H9 (cell line): ENCODE results near the gene CPLX1. TPM values are rescaled to one million over a fixed set of nuclear protein-coding genes. Genes with fewer than 3 reads are reported as not detected.

Source experiments
- DNase-seq: peaks from one replicate; pipeline ENCODE4 v3.0.0-alpha.2; 2017
- H2AFZ ChIP-seq: one replicate; pipeline ENCODE4 v1.6.1; 2013; ENCODE audit warnings: mild to moderate bottlenecking, low read length, control low read depth, moderate library complexity
- H2AK5ac ChIP-seq: 2 replicates; pipeline ENCODE4 v1.6.1; 2013; ENCODE audit warnings: low read length, control low read depth, mixed read lengths; ENCODE audit not compliant: insufficient read length
- H2BK120ac ChIP-seq: one replicate; pipeline ENCODE4 v1.6.1; 2013; ENCODE audit warnings: low read depth, mild to moderate bottlenecking, low read length, control low read depth, inconsistent platforms; ENCODE audit not compliant: poor library complexity, severe bottlenecking
- H2BK12ac ChIP-seq: 2 replicates; pipeline ENCODE4 v1.6.1; 2013; ENCODE audit warnings: low read length, control low read depth, mixed read lengths, low read depth; ENCODE audit not compliant: insufficient read length
- H2BK15ac ChIP-seq: 2 replicates; pipeline ENCODE4 v1.6.1; 2013; ENCODE audit warnings: low read depth, low read length, control low read depth
- H2BK20ac ChIP-seq: one replicate; pipeline ENCODE4 v1.6.1; 2013; ENCODE audit warnings: low read depth, mild to moderate bottlenecking, low read length, control low read depth, inconsistent platforms; ENCODE audit not compliant: poor library complexity, severe bottlenecking
- H2BK5ac ChIP-seq: 2 replicates; pipeline ENCODE4 v1.6.1; 2013; ENCODE audit warnings: low read length, control low read depth, mixed read lengths; ENCODE audit not compliant: insufficient read length
- H3K14ac ChIP-seq: 2 replicates; pipeline ENCODE4 v1.6.1; 2013; ENCODE audit warnings: low read length, control low read depth; ENCODE audit not compliant: insufficient read depth
- H3K18ac ChIP-seq: 2 replicates; pipeline ENCODE4 v1.6.1; 2013; ENCODE audit warnings: low read depth, mild to moderate bottlenecking, mixed read lengths, low read length, control low read depth; ENCODE audit not compliant: insufficient read length
- H3K23ac ChIP-seq: 2 replicates; pipeline ENCODE4 v1.6.1; 2013; ENCODE audit warnings: low read length, control low read depth, mixed read lengths, low read depth; ENCODE audit not compliant: insufficient read length
- H3K23me2 ChIP-seq: 2 replicates; pipeline ENCODE4 v1.6.1; 2013; ENCODE audit warnings: low read depth, mild to moderate bottlenecking, mixed read lengths, low read length, control low read depth; ENCODE audit not compliant: insufficient read length, poor library complexity, severe bottlenecking
- H3K27ac ChIP-seq: 2 replicates; pipeline ENCODE4 v1.5.1; 2013; ENCODE audit warnings: low read length, control low read depth, mixed read lengths, low read depth; ENCODE audit not compliant: insufficient read length
- H3K27me3 ChIP-seq: 2 replicates; pipeline ENCODE4 v1.6.1; 2013; ENCODE audit warnings: low read length, control low read depth, inconsistent platforms; ENCODE audit not compliant: insufficient read depth
- H3K4ac ChIP-seq: 2 replicates; pipeline ENCODE4 v1.6.1; 2013; ENCODE audit warnings: low read depth, mild to moderate bottlenecking, control low read depth, inconsistent platforms, low read length, moderate library complexity
- H3K4me1 ChIP-seq: 2 replicates; pipeline ENCODE4 v1.6.1; 2013; ENCODE audit warnings: low read length, control low read depth, inconsistent platforms; ENCODE audit not compliant: insufficient read depth
- H3K4me2 ChIP-seq: 2 replicates; pipeline ENCODE4 v1.6.1; 2013; ENCODE audit warnings: low read length, control low read depth, mixed read lengths; ENCODE audit not compliant: insufficient read length, insufficient read depth
- H3K56ac ChIP-seq: 2 replicates; pipeline ENCODE4 v1.6.1; 2013; ENCODE audit warnings: low read depth, mild to moderate bottlenecking, mixed read lengths, low read length, control low read depth; ENCODE audit not compliant: insufficient read length
- H3K79me1 ChIP-seq: 2 replicates; pipeline ENCODE4 v1.6.1; 2013; ENCODE audit warnings: low read depth, mild to moderate bottlenecking, moderate library complexity, low read length, control low read depth, inconsistent platforms; ENCODE audit not compliant: insufficient read depth, poor library complexity, severe bottlenecking
- H3K79me2 ChIP-seq: 2 replicates; pipeline ENCODE4 v1.6.1; 2013; ENCODE audit warnings: low read length, control low read depth, inconsistent platforms; ENCODE audit not compliant: insufficient read depth
- H3K9ac ChIP-seq: 2 replicates; pipeline ENCODE4 v1.6.1; 2013; ENCODE audit warnings: low read length, control low read depth, mixed read lengths; ENCODE audit not compliant: insufficient read length; ENCODE audit errors: extremely low read depth
- H3K9me3 ChIP-seq: one replicate; pipeline ENCODE4 v1.6.1; 2013; ENCODE audit warnings: low read depth, low read length, inconsistent platforms; ENCODE audit not compliant: control insufficient read depth
- H3T11ph ChIP-seq: one replicate; pipeline ENCODE4 v1.6.1; 2013; ENCODE audit warnings: mild to moderate bottlenecking, low read length, control low read depth, inconsistent platforms
- H4K20me1 ChIP-seq: one replicate; pipeline ENCODE4 v1.6.1; 2013; ENCODE audit not compliant: control insufficient read depth, insufficient read length, insufficient read depth
- H4K5ac ChIP-seq: 2 replicates; pipeline ENCODE4 v1.6.1; 2013; ENCODE audit warnings: low read depth, mild to moderate bottlenecking, mixed read lengths, low read length, control low read depth; ENCODE audit not compliant: insufficient read length
- H4K8ac ChIP-seq: replicated peaks from 2 replicates; pipeline ENCODE4 v1.6.1; 2013; ENCODE audit warnings: low read length, control low read depth, mixed read lengths, low read depth; ENCODE audit not compliant: insufficient read length
- H4K91ac ChIP-seq: 2 replicates; pipeline ENCODE4 v1.6.1; 2013; ENCODE audit warnings: low read depth, mild to moderate bottlenecking, moderate library complexity, mixed read lengths, low read length, control low read depth; ENCODE audit not compliant: insufficient read length
- H3K27ac Mint-ChIP-seq, 3 experiments: 2 replicates in 2 of 3; 3 replicates in 1 of 3; pipeline ENCODE4 v1.8.0; 2020 to 2021; ENCODE audit warnings: mixed read lengths in 3 of 3, mild to moderate bottlenecking in 1 of 3, moderate library complexity in 1 of 3
- H3K27me3 Mint-ChIP-seq: 2 replicates; pipeline ENCODE4 v1.8.0; 2021; ENCODE audit warnings: low read depth, mild to moderate bottlenecking, moderate library complexity, mixed read lengths
- H3K36me3 Mint-ChIP-seq, 3 experiments: 2 replicates in 2 of 3; 3 replicates in 1 of 3; pipeline ENCODE4 v1.8.0; 2020 to 2021; ENCODE audit warnings: low read depth in 3 of 3, mixed read lengths in 3 of 3; ENCODE audit not compliant: insufficient read depth in 1 of 3
- H3K4me1 Mint-ChIP-seq, 2 experiments: 2 replicates each; pipeline ENCODE4 v1.8.0; 2020; ENCODE audit warnings: mixed read lengths in 2 of 2
- H3K4me3 Mint-ChIP-seq, 2 experiments: 2 replicates in 1 of 2; 3 replicates in 1 of 2; pipeline ENCODE4 v1.8.0; 2020 to 2021; ENCODE audit warnings: mild to moderate bottlenecking in 2 of 2, mixed read lengths in 2 of 2, moderate library complexity in 1 of 2
- H3K9me3 Mint-ChIP-seq, 2 experiments: 2 replicates in 1 of 2; 3 replicates in 1 of 2; pipeline ENCODE4 v1.8.0; 2020; ENCODE audit warnings: mild to moderate bottlenecking in 2 of 2, mixed read lengths in 2 of 2, moderate library complexity in 1 of 2
- WGBS: extraction: QIAGEN DNeasy Blood & Tissue Kit; methylation state at CpG from one replicate; pipeline ENCODE4 v1.1.7; 2013; ENCODE audit warnings: missing lambda C conversion rate, low lambda C conversion rate, mixed read lengths; ENCODE audit not compliant: insufficient read length; ENCODE audit errors: extremely low coverage; 5-methylcytosine and 5-hydroxymethylcytosine counted together
- total RNA-seq: library from RNA; stranded (reverse); gene quantifications from 2 replicates; pipeline ENCODE4 v1.2.1, GENCODE V29; 2021
- TF ChIP-seq, protein P1 (sequence below): fragments of 200-600 bp; sonication (generic); conservative IDR thresholded peaks from 3 replicates; pipeline ENCODE4 v1.8.0; 2021; ENCODE audit warnings: antibody characterized with exemption, mild to moderate bottlenecking

Gene CPLX1
- total RNA-seq, 1 experiment from 2014 or later: 0.90 TPM

DNA sequence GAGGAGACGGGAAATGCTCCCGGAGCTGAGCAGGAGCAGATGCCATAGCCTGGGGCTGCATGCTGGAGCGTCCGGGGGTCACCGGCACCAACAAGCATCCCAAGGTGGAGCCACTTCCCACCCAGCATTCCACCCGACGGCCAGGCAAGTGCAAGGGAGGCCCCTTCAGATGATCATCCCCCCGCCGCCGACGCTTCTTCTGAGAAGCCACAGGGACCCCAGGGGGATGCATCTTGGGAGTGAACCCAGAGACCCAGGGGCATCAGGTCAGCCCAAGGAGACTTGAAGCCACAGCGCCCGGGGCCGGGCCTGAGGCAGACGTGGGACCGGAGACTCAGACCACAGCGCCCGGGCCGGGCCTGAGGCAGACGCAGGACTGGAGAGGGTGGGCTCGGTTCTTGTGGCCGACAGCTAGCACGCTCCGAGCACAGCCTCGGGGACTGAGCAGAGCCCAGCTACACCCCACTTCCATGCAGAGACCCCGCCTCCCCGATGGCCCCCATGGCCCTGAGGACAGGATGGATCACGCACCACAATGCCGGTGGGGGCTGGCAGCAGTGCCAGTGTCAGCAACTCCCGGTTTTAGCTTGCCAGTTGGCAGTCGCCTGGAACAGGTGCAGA lies 33.0 kb upstream of the CPLX1 start:
- H3K4me3 Mint-ChIP-seq: no peak overlapping the region
- Histone ChIP-seq H3K18ac (no peak overlapping the region), H3K27me3 (no peaks in the 10 kb centered on the region), H3K23me2 (no peaks in the 10 kb centered on the region), H4K5ac (no peak overlapping the region), H2BK20ac (no peak overlapping the region), H3T11ph (no peak overlapping the region), H3K4ac (no peak overlapping the region), H3K79me1 (no peaks in the 10 kb centered on the region), H2BK12ac (no peak overlapping the region), H2AK5ac (no peak overlapping the region), H3K4me2 (no peak overlapping the region), H2AFZ (no peak overlapping the region), H2BK120ac (no peak overlapping the region), H3K27ac (no peak overlapping the region), H4K8ac (no peak overlapping the region), H4K91ac (no peak overlapping the region), H3K4me1 (no peaks in the 10 kb centered on the region), H4K20me1 (no peaks in the 10 kb centered on the region), H3K9ac (no peak overlapping the region), H3K23ac (no peak overlapping the region), H3K56ac (no peak overlapping the region), H3K79me2 (no peaks in the 10 kb centered on the region), H3K9me3 (no peaks in the 10 kb centered on the region), H2BK15ac (no peak overlapping the region), H2BK5ac (no peak overlapping the region), H3K14ac (no peak overlapping the region)
- no CpG with 5 or more reads among the region's 31 CpGs for WGBS
- TF ChIP-seq, protein P1, sequence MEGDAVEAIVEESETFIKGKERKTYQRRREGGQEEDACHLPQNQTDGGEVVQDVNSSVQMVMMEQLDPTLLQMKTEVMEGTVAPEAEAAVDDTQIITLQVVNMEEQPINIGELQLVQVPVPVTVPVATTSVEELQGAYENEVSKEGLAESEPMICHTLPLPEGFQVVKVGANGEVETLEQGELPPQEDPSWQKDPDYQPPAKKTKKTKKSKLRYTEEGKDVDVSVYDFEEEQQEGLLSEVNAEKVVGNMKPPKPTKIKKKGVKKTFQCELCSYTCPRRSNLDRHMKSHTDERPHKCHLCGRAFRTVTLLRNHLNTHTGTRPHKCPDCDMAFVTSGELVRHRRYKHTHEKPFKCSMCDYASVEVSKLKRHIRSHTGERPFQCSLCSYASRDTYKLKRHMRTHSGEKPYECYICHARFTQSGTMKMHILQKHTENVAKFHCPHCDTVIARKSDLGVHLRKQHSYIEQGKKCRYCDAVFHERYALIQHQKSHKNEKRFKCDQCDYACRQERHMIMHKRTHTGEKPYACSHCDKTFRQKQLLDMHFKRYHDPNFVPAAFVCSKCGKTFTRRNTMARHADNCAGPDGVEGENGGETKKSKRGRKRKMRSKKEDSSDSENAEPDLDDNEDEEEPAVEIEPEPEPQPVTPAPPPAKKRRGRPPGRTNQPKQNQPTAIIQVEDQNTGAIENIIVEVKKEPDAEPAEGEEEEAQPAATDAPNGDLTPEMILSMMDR: no peak
- H3K9me3 Mint-ChIP-seq: peaks cover 0 to 6% of the 10 kb centered on the region in 2 experiments; a peak in 1 of 5 replicates
- no peak for DNase-seq
- H3K4me1 Mint-ChIP-seq: no peaks in the 10 kb centered on the region
- H3K27ac Mint-ChIP-seq: no peak overlapping the region
- H3K27me3 Mint-ChIP-seq: no peaks in the 10 kb centered on the region
- peaks cover 33 to 73% (median 69%) of the 10 kb centered on the region in 3 experiments for H3K36me3 Mint-ChIP-seq
